Ascending aorta (tissue), 2 donors: ENCODE results near the gene RAD23B. TPM values are rescaled to one million over a fixed set of nuclear protein-coding genes. Genes with fewer than 3 reads are reported as not detected.
A peak's percentile ranks its signal among the peaks of the same experiment; 100 is the strongest.

Experiments
- DNase-seq, 2 donors: peaks; one replicate each; pipeline ENCODE4 v3.0.0-alpha.2; 2019; ENCODE audit warnings: low spot score in 2 of 2
- H3K27ac ChIP-seq, 2 donors: fragments of 200-600 bp; sonication (generic); one replicate each; pipeline ENCODE4 v1.5.1; 2016 to 2017; ENCODE audit warnings: mild to moderate bottlenecking in 1 of 2
- H3K27me3 ChIP-seq: fragments of 200-600 bp; sonication (generic); one replicate; pipeline ENCODE4 v1.5.1; 2017
- H3K36me3 ChIP-seq, 2 donors: fragments of 200-600 bp; sonication (generic); one replicate each; pipeline ENCODE4 v1.5.1; 2016
- H3K4me1 ChIP-seq, 2 donors: fragments of 200-600 bp; sonication (generic); one replicate each; pipeline ENCODE4 v1.5.1; 2016 to 2017; ENCODE audit warnings: mild to moderate bottlenecking in 1 of 2
- H3K4me3 ChIP-seq, 2 donors: fragments of 200-600 bp; sonication (generic); one replicate each; pipeline ENCODE4 v1.5.1; 2016 to 2017; ENCODE audit warnings: mild to moderate bottlenecking in 1 of 2
- H3K9me3 ChIP-seq, 2 donors: fragments of 200-600 bp; sonication (generic); one replicate each; pipeline ENCODE4 v1.5.1; 2016
- CTCF ChIP-seq, 3 experiments: fragments of 200-600 bp in 2 of 3; fragments of 450-650 bp in 1 of 3; sonication (generic) in 2 of 3; IDR thresholded peaks; one replicate each; pipeline ENCODE4 v1.5.1; 2016 to 2019; ENCODE audit warnings: antibody characterized with exemption in 3 of 3, mild to moderate bottlenecking in 1 of 3, moderate library complexity in 1 of 3
- intact Hi-C: fragments of 100-400 bp; cut with DNase I; formaldehyde crosslinking; loops from one replicate; pipeline ENCODE4 v1.15.1; 2023
- total RNA-seq: library from RNA; depleted of rRNA; stranded (reverse); fragments of >200 nt; gene quantifications from one replicate; pipeline ENCODE4 v1.1.0, GENCODE V29; 2016

Gene RAD23B
- total RNA-seq, 1 donor from 2014 or later, result 57.7 TPM

- H3K27ac ChIP-seq, result no peak overlapping the region
- no peaks in the 10 kb centered on the region for H3K27me3 ChIP-seq
- no peaks in the 10 kb centered on the region for H3K9me3 ChIP-seq
- intact Hi-C loops, result no loop called here
- no peak for TF ChIP-seq CTCF (IDR thresholded peaks at IDR 0.05)
- peaks cover 7 to 17% of the 10 kb centered on the region in 2 donors for H3K36me3 ChIP-seq
- H3K4me1 ChIP-seq, result no peaks in the 10 kb centered on the region
- no peak overlapping the region for H3K4me3 ChIP-seq
- DNase-seq, result no peak
These were observed 54.9 kb downstream of the RAD23B start for GRCh38 chr9:107337676-107338590.

GRCh38 chr9:107338911-107339659 is 56.0 kb downstream of the RAD23B start:
- H3K9me3 ChIP-seq, result no peaks in the 10 kb centered on the region
- DNase-seq, result no peak
- TF ChIP-seq CTCF (IDR thresholded peaks at IDR 0.05), result no peak
- H3K27me3 ChIP-seq, result no peaks in the 10 kb centered on the region
- H3K36me3 ChIP-seq, result peaks cover 3 to 6% of the 10 kb centered on the region in 2 donors
- no peak overlapping the region for H3K4me3 ChIP-seq
- intact Hi-C loops, result no loop called here
- no peak overlapping the region for H3K27ac ChIP-seq
- H3K4me1 ChIP-seq, result no peaks in the 10 kb centered on the region

- no peaks in the 10 kb centered on the region for H3K36me3 ChIP-seq
- H3K27ac ChIP-seq, result no peak overlapping the region
- TF ChIP-seq CTCF (IDR thresholded peaks at IDR 0.05), result peak; percentile 52 to 76 (median 64)
- H3K27me3 ChIP-seq, result no peaks in the 10 kb centered on the region
- DNase-seq, result peak in 1 of 2 donors; percentile 76
- no peak overlapping the region for H3K4me3 ChIP-seq
- intact Hi-C loops, result no loop called here
- no peaks in the 10 kb centered on the region for H3K4me1 ChIP-seq
- no peaks in the 10 kb centered on the region for H3K9me3 ChIP-seq
These were observed 58.0 kb downstream of the RAD23B start for GRCh38 chr9:107340920-107341632.

- Histone ChIP-seq H3K9me3 (no peaks in the 10 kb centered on the region), H3K27ac (no peak overlapping the region), H3K36me3 (no peaks in the 10 kb centered on the region), H3K27me3 (no peaks in the 10 kb centered on the region), H3K4me1 (no peaks in the 10 kb centered on the region), H3K4me3 (no peak overlapping the region)
- no peak for TF ChIP-seq CTCF (IDR thresholded peaks at IDR 0.05)
- intact Hi-C loops, result no loop called here
- no peak for DNase-seq
These were observed 59.5 kb downstream of the RAD23B start for GRCh38 chr9:107342476-107343161.

- Histone ChIP-seq H3K4me1 (no peaks in the 10 kb centered on the region), H3K27me3 (no peaks in the 10 kb centered on the region), H3K9me3 (no peaks in the 10 kb centered on the region), H3K4me3 (no peak overlapping the region), H3K36me3 (no peaks in the 10 kb centered on the region), H3K27ac (no peak overlapping the region)
- intact Hi-C loops, result no loop called here
- DNase-seq, result no peak
- no peak for TF ChIP-seq CTCF (IDR thresholded peaks at IDR 0.05)
These were observed 62.2 kb downstream of the RAD23B start for GRCh38 chr9:107345327-107345726.
